OCI-LY7 (cell line): Measurements from ENCODE around the gene GLRA3. TPM values are rescaled to one million over a fixed set of nuclear protein-coding genes. Genes with fewer than 3 reads are reported as not detected.

ENCODE experiments used
- BruUV-seq: library from RNA; stranded (reverse); fragments of 400-500 nt; replicated peaks from 2 replicates; lab custom pipeline; 2021; lab: Mats Ljungman, UMichigan
- CTCF ChIA-PET: fragments of 300-600 bp; sonication (Branson Sonifier 250); formaldehyde crosslinking; loops from one replicate; lab custom pipeline; 2022; ENCODE audit warnings: antibody characterized with exemption; ENCODE audit not compliant: unreplicated experiment; lab: Charles Lee
- POLR2A ChIA-PET: fragments of 300-600 bp; sonication (Branson Sonifier 250); formaldehyde crosslinking; loops from one replicate; lab custom pipeline; 2022; ENCODE audit warnings: antibody characterized with exemption; lab: Charles Lee
- DNase-seq: peaks from one replicate; pipeline ENCODE4 v3.0.0-alpha.2; 2015; ENCODE audit warnings: low spot score
- H2AFZ ChIP-seq: fragments of 200-600 bp; sonication (generic), shearing (Covaris generic); 2 replicates; pipeline ENCODE4 v1.6.1; 2014; ENCODE audit warnings: mild to moderate bottlenecking, antibody characterized with exemption, low read length, moderate library complexity
- H3K27ac ChIP-seq: fragments of 200-600 bp; sonication (generic); 2 replicates; pipeline ENCODE4 v1.5.1; 2014; ENCODE audit warnings: mixed run types, low read depth, mild to moderate bottlenecking, moderate library complexity, low read length, inconsistent platforms; ENCODE audit not compliant: poor library complexity, severe bottlenecking
- H3K36me3 ChIP-seq: fragments of 200-600 bp; sonication (generic); 2 replicates; pipeline ENCODE4 v1.6.1; 2014; ENCODE audit warnings: mild to moderate bottlenecking, antibody characterized with exemption, low read length, moderate library complexity, mixed read lengths; ENCODE audit not compliant: insufficient read depth
- H3K4me1 ChIP-seq: fragments of 200-600 bp; sonication (generic); 2 replicates; pipeline ENCODE4 v1.5.1; 2014; ENCODE audit warnings: mild to moderate bottlenecking, low read length; ENCODE audit not compliant: insufficient read depth, poor library complexity, severe bottlenecking
- H3K4me2 ChIP-seq: fragments of 200-600 bp; sonication (generic); 2 replicates; pipeline ENCODE4 v1.6.1; 2014; ENCODE audit warnings: mild to moderate bottlenecking, low read length
- H3K4me3 ChIP-seq: fragments of 200-600 bp; sonication (generic); 2 replicates; pipeline ENCODE4 v1.5.1; 2014; ENCODE audit warnings: mild to moderate bottlenecking, low read depth, low read length; ENCODE audit not compliant: poor library complexity, severe bottlenecking
- H3K79me2 ChIP-seq: fragments of 200-600 bp; sonication (generic); 2 replicates; pipeline ENCODE4 v1.6.1; 2016; ENCODE audit warnings: low read depth, mild to moderate bottlenecking, low read length, moderate library complexity, mixed read lengths; ENCODE audit not compliant: insufficient read depth
- H3K9me2 ChIP-seq: fragments of 200-600 bp; sonication (generic); 2 replicates; pipeline ENCODE4 v1.6.1; 2016; ENCODE audit warnings: mild to moderate bottlenecking, low read length, mixed read lengths; ENCODE audit not compliant: insufficient read depth
- H3K9me3 ChIP-seq: fragments of 200-600 bp; sonication (generic); 2 replicates; pipeline ENCODE4 v1.6.1; 2014; ENCODE audit warnings: mild to moderate bottlenecking, mixed run types, low read length, mixed read lengths
- H4K20me1 ChIP-seq: fragments of 200-600 bp; sonication (generic); 2 replicates; pipeline ENCODE4 v1.6.1; 2014; ENCODE audit warnings: mild to moderate bottlenecking, antibody characterized with exemption, low read length, moderate library complexity, mixed read lengths; ENCODE audit not compliant: insufficient read depth
- CTCF ChIP-seq: fragments of 200-600 bp; sonication (generic); conservative IDR thresholded peaks from 2 replicates; pipeline ENCODE4 v1.5.1; 2014; ENCODE audit warnings: mild to moderate bottlenecking, antibody characterized with exemption, low read length, moderate library complexity, mixed read lengths
- EZH2phosphoT487 ChIP-seq: fragments of 200-600 bp; sonication (generic); IDR thresholded peaks from 2 replicates; pipeline ENCODE4 v1.6.1; 2018; ENCODE audit warnings: low read depth, borderline replicate concordance, mild to moderate bottlenecking, mixed run types, antibody characterized with exemption, low read length, moderate library complexity, mixed read lengths
- intact Hi-C: fragments of 100-400 bp; cut with micrococcal nuclease; formaldehyde crosslinking; loops from one replicate; pipeline ENCODE4 v1.10.0; 2022; ENCODE audit not compliant: unreplicated experiment
- total RNA-seq, 2 experiments: library from RNA; depleted of rRNA in 1 of 2; stranded (reverse); fragments of >200 nt in 1 of 2; shearing (Covaris generic) in 1 of 2; gene quantifications; 2 replicates each; pipeline ENCODE4 v1.2.3, GENCODE V29; 2014 to 2022

The GLRA3 gene
- total RNA-seq, 2 experiments from 2014 or later: 0.92 to 1.6 TPM

DNA sequence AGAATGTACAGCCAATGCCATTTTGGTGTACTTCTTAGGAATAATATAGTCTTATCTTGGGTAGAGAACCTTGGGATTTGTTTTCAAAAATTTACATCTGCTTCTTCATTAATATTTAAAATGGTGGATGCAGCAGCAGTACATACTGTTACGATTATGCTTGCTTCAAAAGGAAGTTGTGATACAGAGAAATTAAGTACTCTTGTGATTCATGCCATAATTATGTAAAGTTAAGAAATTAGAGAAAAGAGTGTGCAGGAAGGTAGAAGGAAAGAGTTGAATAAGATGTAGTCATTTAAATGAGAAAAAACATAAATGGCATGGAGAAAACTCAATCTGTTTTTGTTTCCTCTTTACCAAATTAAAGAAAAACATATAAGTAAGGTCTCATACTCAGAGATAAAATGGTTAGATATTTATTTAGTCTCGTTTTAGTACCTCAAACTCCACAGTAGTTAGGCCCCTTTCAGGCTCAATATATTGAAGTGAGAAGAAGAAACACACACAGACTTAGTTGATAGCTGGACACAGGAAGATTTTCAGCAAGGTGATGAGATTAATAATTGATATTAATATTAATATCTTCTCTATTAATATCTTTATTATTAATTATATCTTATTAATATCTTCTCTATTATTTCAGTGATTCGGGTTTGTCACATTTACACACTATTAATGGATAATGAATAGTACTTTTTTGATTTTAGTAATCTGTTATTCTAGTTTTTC is 236.6 kb downstream of the GLRA3 start:
- H3K4me1 ChIP-seq: no peaks in the 10 kb centered on the region
- H3K36me3 ChIP-seq: no peaks in the 10 kb centered on the region
- H3K9me2 ChIP-seq: no peaks in the 10 kb centered on the region
- H3K79me2 ChIP-seq: no peaks in the 10 kb centered on the region
- BruUV-seq: no TSS peak
- no peaks in the 10 kb centered on the region for H4K20me1 ChIP-seq
- POLR2A ChIA-PET: no interaction called here
- H2AFZ ChIP-seq: no peak overlapping the region
- CTCF ChIA-PET: no interaction called here
- no peaks in the 10 kb centered on the region for H3K9me3 ChIP-seq
- intact Hi-C loops: no loop called here
- H3K4me2 ChIP-seq: no peak overlapping the region
- H3K27ac ChIP-seq: no peak overlapping the region
- H3K4me3 ChIP-seq: no peak overlapping the region
- DNase-seq: no peak
- no peak for TF ChIP-seq EZH2phosphoT487
- no peak for TF ChIP-seq CTCF

DNA sequence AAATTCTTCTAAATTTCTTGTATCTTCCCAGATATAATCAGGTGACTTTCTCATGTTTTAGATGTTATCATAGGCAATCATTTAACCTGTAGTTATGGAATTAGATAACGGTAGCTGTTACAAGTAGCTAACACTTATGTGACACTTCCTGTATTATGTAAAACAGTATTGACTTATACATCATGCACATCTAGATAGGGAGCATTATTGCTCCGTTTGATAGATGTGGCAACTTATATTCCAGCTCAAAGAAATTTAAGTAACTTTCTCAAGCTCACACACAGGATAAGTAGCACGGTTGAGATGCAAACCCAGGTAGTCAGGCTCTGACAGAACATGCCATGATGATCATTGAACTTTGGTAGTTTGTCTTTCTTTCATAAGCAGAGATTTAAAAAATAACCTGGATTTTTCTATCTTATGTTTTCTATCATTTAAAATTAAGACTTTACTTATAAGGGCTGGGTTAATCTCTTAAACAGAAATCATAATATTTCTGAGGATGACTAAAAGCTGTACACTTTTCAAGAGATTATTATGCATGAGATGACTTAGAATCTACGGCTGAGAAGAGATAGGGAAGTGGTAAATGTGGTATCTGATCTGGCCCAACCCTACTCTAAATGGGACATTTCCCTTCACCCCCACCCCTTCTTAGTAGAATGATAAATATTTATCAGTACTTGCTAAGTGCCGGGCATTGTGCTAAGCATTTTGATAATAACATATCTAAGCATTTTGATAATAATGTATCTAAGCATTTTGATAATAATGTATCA is 237.6 kb downstream of the GLRA3 start:
- H3K36me3 ChIP-seq: no peaks in the 10 kb centered on the region
- BruUV-seq: no TSS peak
- no peak overlapping the region for H3K27ac ChIP-seq
- no peaks in the 10 kb centered on the region for H3K4me1 ChIP-seq
- POLR2A ChIA-PET: no interaction called here
- CTCF ChIA-PET: no interaction called here
- no peak overlapping the region for H2AFZ ChIP-seq
- no peak overlapping the region for H3K4me2 ChIP-seq
- H3K9me2 ChIP-seq: no peaks in the 10 kb centered on the region
- TF ChIP-seq CTCF (no peak), EZH2phosphoT487 (no peak)
- H3K9me3 ChIP-seq: no peaks in the 10 kb centered on the region
- H3K4me3 ChIP-seq: no peak overlapping the region
- H4K20me1 ChIP-seq: no peaks in the 10 kb centered on the region
- no peaks in the 10 kb centered on the region for H3K79me2 ChIP-seq
- intact Hi-C loops: no loop called here
- no peak for DNase-seq

GRCh38 chr4:174590336-174590735 is 238.7 kb downstream of the GLRA3 start:
- no peaks in the 10 kb centered on the region for H4K20me1 ChIP-seq
- POLR2A ChIA-PET: no interaction called here
- H2AFZ ChIP-seq: no peak overlapping the region
- BruUV-seq: no TSS peak
- H3K4me3 ChIP-seq: no peak overlapping the region
- no peaks in the 10 kb centered on the region for H3K36me3 ChIP-seq
- no peaks in the 10 kb centered on the region for H3K9me3 ChIP-seq
- no peak for TF ChIP-seq CTCF
- TF ChIP-seq EZH2phosphoT487: no peak
- no peaks in the 10 kb centered on the region for H3K4me1 ChIP-seq
- H3K9me2 ChIP-seq: no peaks in the 10 kb centered on the region
- DNase-seq: no peak
- H3K79me2 ChIP-seq: no peaks in the 10 kb centered on the region
- no peak overlapping the region for H3K27ac ChIP-seq
- no peak overlapping the region for H3K4me2 ChIP-seq
- CTCF ChIA-PET: no interaction called here
- intact Hi-C loops: no loop called here
